HS-27A (cell line): ENCODE measurements around the gene LRBA.
A peak's percentile ranks its signal among the peaks of the same experiment; 100 is the strongest.
"Not testable (repeated sequence)": the region's sequence is repeated elsewhere in the genome, so short reads cannot be mapped to it uniquely, and the experiment has no call there.

Experiments
- DNase-seq: peaks from one replicate; pipeline ENCODE4 v3.0.0-alpha.2; 2012; ENCODE audit warnings: low read depth, missing footprints

Gene LRBA

DNA sequence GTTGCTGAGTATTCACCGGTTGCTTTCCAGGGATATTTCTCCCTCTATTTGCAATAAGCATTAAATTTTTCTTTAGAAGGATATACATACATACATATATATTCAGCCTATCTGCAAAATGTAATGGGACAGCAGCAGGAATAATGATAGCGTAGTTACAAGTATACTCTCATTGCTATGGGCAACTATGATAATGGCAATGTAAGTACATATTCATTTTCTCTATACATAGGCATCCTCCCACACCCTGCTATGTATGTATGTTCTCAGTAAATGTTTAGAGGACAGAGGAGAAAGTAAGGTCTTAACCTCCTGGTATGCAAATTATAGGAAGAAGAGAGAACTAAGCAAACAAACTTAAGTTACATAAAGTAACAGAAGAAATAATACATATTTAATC is 452.8 kb downstream of the LRBA start:
- DNase-seq: no peak

DNA sequence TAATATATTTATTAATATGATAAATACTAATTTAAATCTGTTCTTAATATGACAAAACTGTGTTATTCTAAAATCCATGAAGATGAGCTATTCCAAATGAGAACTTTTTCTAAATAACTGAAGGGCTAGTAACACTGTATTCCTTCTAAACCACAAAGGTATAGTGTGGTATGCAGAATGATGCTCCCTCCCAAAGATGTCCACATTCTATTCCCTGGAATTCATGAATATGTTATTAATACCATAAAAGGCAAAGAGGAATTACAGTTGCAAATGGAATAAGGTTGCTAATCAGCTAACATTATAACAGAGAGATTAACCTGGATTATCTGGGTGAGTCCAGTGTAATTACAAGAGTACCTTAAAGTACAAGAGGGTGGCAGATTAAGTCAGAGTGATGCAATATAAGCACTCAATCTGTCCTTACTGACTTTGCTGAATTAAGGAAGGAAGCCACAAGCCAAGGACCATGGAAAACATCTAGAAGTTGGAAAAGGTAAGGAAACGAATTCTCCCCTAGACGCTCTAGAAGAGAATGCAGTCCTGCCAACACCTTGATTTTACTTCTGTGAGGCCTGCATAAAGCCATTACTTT is 453.8 kb downstream of the LRBA start:
- DNase-seq: no peak

DNA sequence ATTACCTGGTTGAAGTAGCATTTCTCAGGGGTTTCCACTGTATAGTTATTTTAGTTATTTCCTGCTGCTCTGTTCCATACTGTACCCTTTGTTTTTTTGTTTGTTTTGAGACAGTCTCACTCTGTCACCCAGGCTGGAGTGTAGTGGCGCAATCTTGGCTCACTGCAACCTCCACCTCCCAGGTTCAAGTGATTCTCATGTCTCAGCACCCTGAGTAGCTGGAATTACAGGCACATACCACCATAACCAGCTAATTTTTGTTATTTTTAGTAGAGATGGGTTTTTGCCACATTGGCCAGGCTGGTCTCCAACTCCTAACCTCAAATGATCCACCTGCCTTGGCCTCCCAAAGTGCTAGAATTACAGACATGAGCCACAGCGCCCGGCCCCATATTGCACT is 457.3 kb downstream of the LRBA start:
- DNase-seq: not testable (repeated sequence)

DNA sequence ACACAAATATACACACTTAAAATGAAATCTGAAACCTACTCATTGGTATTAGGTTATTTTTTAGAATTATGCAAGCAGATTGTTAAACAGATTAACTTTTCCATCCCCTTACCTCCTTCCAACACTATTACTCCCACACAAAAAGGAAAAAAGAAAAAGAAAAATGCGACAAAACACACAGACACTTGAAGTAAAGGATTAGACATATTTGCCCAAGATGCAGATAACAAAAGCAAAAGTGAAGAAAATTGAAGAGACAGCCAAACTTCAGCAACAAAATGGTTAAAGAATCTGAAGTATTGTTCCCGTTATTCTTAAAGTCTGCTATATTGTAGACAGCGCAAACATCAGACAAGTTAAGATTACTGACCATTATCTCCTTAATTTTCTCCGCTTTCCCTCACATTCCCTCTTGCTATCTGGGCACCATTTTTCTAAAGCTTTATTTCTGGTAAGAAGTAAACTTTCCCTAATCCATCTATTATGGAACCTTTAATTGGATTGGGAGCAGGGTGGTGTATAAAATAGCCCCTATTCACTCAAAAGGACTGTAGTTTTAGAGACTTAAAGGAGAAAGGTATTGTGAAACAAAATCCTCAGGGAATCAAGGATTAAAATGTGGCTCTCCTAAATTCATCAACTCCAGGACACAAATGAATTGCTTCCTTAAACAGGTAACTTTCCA is 467.8 kb downstream of the LRBA start:
- DNase-seq: no peak

DNA sequence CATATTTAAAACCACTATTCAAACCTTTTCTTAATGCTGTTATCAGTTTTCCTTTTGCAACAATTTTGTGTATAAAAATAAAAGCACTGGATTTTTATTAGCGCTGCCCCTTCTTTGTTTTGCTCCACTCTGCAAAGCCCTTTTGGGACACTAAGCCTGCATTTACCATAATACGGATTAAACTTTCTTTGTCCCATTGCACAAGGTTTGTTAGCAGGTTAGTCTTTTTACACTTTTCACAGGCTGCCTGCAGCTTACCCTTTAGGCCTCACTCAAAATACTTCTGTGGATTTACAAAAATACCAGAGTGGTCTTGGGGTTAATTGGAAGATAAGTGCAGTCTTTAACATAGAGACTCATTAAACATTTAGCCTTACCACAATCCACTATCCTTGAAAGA is 468.8 kb downstream of the LRBA start:
- DNase-seq: no peak

DNA sequence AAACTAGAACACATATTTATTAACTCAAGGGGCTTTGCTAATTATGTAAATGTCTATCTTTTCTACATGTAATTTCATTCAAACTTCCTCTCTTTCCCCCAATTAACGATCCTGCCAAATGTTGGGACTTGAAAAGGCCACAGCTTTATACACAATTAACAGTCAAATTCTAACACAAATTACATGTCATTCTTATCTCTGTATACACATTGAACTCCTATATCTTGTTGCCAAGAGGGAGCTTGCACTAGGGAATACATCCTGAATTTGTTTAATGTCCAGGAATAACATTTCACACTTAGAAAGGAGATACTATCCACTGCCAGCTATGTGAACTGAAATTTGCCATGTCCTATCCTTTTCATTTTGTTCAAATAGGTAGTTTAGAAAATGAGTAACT is 472.0 kb downstream of the LRBA start:
- no peak for DNase-seq

DNA sequence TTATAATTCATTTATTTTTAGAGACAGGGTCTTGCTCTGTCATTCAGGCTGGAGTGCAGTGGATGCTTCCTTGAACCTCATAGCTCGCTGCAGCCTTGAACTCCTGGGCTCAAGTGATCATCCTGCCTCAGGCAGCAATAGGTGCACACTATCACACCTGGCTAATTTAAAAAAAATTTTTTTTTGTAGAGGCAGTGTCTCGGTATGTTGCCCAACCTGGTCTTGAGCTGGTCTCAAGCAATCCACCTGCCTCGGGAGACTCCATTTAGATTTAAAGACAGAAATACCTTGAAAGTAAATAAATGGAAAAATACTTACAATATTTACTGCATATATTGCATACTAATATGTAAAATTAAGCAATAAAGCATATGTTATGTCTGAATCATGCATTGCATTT is 473.4 kb downstream of the LRBA start:
- no peak for DNase-seq

DNA sequence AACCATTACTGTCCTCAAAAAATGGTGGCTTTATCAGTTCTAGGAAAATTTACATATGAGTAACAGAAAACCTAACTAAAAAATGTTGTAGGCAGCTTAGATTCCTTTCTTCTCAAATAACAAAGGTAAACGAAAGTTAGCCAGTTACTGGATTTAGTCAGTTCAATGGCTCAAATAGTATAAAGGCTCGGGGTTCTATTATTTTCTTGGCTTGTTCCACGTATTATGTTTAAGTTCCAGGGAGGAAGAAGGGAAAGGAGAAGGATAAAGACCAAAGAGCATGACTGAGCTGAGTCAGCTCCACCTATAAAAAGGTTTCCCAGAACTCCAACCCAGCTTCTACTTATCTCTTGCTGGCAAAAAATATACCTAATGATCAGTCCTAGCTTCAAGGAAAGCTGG is 474.1 kb downstream of the LRBA start:
- no peak for DNase-seq

DNA sequence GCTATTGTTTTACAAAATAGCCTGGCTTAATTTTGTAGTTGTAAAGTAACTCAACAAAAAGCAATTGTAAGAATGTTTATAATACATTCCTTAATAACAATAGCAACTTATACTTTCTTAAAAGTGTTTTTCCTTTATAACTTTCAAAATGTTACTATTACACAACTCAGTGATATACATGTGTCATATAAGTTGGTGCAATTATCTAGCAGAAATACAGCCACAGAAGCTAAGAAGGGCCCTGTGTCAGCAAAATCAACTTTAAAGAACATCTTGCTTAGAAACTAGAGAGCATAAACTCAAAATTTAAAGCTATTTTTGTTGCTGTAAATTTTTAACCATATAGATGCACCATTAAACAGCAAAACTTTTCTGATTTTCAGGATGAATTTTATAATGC is 474.5 kb downstream of the LRBA start:
- DNase-seq: no peak

DNA sequence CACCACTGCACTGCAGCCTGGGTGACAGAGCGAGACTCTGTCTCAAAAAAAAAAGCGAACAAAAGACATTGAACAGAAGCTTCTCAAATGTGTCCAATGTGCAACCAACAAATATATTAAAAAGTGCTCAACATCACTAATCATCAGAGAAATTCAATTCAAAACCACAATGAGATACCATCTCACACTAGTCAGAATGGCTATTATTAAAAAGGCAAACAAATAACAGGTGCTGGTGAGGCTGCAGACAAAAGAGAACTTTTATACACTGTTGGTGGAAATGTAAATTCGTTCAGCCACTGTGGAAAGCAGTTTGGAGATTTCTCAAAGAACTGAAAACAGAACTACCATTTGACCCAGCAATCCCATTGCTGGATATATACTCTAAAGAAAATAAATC is 477.2 kb downstream of the LRBA start:
- not testable (repeated sequence) for DNase-seq

DNA sequence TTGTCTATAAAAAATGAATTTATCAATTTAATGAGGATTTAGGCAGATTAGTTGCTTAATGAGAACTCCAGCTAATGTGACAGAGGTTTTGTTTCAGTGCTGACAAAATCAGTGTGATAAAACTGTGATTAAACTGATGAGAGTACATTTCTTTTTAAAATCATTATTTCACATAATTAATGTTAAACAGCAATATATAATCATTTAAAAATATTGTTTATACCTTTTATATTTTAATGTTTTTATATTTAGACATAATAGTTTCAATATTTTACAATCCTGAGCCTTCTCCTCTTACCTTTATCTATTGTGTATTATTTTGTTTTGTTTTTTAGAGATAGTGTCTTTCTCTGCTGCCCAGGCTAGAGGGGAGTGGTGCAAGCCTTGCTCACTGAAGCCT is 480.3 kb downstream of the LRBA start:
- no peak for DNase-seq

DNA sequence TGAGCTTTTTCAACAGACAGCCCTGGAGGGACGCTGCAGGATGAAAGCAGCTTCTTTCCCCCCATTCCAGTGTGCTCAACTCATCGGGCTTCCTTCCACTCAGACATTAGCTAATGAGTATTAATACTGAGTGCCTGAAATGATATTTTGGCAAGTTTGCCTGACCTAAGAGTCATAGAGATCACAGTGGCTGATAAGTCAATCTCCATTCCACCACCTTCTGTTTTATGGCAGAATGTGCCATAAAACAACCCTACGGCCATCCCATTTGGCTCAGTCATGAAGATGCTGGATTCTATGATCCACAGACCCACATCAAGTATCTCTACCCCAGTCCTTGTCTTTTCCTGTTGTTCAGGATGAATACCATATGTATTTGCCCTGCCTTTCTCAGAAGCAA is 481.4 kb downstream of the LRBA start:
- no peak for DNase-seq

DNA sequence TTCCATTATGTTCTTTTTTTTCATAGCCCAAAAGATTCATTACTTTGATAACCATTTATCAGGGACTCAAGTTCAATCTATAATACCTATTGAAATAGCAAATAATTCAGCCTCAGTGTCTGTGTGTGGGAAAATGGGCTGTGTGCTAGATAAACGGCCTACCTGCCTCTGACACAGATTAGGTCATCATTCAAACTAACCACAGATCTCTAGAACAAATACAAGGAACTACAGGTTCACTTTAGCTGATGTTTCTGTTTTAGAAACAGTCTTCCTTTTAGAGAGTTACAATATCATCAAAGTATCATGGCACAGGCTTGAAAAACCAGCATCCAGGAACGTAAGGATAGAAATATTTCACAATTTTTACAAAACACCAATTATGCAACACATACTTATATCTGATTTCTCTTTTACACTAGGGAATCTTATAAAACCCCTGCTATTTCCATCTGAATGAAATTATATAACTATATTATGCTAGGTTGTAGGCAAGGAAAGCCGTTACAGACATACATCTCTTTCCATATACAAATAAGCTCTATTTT is 489.7 kb downstream of the LRBA start:
- DNase-seq: no peak

DNA sequence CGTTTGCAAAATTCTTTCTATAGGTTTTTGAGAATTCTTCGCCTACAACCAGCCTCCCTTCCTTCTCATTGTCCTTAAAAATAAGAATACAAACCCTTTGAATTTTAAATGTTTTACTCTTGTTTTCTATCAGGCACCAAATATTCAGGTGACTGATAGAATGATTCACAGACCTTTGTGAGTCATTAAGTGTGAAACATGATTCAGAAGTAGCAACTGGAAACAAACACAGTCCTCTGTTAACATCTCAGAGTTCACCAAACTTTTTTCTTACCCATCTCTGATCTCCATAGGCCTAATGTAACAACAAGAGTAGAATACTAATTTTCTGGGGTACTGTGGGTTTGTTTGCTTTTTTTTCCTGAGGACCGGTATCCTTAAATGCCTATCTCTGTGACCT is 496.5 kb downstream of the LRBA start:
- no peak for DNase-seq

DNA sequence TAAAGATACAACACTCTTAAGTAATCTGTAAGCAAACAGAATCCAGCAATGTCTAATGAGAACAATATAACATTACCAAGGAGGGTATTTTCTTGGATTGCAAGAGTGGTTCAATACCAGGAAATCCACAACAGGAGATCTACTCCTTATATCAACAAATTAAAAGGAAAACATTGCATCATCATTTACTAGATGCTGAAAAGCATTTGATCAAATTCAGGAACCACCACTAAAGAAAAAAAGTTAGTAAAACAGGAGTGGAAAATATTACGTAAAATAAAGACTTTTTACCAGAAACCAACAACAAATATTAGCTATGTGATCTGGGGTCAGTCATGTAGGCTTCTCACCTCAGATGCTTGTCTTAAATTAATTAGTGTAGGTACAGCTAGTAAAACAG is 499.9 kb downstream of the LRBA start:
- DNase-seq: no peak

DNA sequence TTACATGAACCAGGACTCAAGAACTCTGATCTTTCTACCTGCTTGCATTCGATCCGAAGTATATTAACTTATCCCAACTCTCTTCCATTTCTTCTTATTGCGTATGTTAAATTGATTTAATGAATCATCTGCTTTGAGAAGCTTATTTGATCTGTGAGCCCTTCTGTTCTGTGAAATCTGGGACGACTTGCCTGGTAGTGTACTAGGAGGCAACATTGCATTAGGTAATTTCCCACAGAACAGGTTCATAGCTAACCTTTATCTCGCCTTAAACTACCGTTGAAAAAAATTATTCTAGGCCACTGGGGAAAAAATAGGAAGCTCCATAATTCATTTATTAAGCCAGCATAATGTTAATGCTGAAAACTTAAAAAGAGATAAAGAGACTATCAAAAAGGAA is 500.4 kb downstream of the LRBA start:
- DNase-seq: no peak

DNA sequence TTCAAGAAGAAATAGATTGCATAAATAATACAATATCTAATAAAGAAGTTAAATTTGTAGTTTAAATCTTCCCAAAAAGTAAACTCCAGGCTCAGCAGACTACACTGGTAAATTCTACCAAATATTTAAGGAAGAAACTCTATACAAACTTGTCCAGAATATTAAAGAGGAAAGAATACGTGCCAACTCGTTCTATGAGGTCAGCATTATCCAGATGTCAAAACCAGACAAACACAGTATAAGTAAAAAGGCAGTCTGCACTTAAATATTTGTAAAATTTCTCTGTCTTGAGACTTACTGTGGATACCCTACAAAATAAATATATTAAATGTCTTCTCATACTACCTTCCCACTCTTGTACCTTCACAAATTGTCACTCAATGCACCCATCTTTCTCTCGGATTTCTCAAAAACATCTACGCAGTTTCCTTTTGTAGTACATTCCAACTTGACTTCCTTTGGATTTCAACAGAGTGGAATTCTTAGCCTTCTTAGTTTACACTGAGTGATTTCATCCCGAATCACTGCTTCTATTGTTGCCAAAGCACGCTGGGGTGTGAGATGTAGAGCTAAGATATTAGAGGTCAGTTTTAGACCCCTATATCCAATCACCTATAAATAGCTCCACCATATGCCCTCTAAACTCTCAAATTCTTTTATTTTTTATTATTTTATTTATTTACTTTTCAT is 504.8 kb downstream of the LRBA start:
- no peak for DNase-seq

DNA sequence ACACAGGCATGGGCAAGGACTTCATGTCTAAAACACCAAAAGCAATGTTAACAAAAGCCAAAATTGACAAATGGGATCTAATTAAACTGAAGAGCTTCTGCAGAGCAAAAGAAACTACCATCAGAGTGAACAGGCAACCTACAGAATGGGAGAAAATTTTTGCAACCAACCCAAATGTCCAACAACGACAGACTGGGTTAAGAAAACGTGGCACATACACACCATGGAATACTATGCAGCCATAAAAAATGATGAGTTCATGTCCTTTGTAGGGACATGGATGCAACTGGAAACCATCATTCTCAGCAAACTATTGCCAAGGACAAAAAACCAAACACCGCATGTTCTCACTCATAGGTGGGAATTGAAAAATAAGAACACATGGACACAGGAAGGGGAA is 507.4 kb downstream of the LRBA start:
- DNase-seq: not testable (repeated sequence)

DNA sequence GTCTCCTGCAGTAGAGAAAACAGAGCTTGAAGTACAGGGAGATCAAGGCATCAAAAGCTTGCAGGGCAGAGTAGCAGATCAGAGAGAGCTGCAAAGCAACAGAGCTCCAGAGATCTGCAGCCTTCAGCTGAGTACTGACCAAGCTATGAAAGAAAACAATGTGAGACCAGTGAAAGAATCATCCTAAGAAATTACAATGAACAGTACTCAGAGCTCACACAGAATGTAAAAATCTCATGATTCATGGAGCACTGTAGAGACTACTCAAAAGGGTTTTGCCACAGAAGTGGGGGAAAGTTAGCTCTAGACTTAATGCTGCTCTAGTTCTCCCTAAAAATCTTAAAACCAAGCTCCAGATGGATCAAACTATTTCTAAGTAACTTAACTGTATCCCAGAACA is 513.1 kb downstream of the LRBA start:
- no peak for DNase-seq

DNA sequence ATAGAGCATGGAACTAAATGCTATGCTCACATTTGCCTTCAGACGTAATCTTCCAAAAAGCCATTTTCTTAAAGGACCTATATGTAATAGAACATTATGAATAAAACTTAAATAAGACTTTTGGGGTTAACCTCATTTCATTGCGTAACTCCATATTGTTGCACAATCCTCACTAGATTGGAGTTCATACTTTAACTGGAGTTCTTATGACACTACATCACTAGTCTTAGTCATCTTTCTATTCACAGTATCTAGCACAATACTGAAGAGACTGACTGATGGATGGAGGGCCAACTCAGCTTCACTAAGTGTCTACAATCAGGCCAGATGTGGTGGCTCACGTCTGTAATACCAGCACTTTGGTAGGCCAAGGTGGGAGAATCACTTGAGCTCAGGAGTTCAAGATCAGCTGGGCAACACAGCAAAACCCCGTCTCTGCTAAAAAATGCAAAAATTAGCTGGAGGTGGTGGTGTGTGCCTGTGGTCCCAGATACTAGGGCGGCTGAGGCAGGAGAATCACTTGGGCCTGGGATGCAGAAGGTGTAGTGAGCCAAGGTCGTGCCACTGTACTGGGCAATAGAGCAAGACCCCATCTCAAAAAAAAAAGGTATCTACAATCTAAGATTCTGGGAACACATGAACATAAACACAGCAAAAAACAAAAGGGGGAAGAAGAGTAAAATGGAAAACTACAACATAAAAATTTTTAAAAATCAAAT is 513.9 kb downstream of the LRBA start:
- DNase-seq: peak; percentile 12

DNA sequence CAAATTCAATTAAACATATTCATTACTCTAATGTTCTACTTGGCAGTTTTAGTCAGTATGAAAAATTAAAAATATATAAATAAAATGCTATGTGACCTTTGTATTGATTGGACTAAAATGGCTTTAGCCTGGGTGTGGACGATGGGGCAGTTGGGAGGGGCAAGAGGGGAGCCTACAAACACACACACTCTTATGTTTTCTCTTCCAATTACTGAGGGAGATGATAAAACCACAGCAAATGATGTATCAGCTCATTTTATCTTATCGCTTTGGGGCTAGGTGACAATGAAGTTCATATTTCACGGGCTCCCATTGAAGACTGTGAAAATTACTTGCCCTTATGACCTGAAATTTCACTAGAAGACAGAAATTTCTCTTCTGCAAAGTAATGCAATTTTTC is 517.5 kb downstream of the LRBA start:
- no peak for DNase-seq

DNA sequence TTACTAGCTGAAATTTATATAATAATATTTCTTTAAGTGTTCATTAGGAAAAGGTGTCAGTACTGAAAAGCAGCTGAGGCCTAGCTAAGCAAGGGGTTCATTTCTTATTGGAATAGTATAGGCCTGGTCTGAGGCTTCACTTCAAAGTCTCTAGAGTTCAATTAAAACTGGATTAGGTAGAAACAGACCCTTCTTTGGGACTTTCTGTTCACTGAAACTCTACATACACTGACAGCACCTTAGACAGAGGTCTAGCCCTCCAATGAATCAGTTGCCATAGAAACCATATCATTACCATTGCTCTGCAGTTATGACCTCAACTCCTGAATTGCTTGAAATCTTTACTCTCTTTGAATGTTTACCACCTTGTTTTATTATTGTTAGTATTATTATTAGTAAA is 519.5 kb downstream of the LRBA start:
- no peak for DNase-seq

DNA sequence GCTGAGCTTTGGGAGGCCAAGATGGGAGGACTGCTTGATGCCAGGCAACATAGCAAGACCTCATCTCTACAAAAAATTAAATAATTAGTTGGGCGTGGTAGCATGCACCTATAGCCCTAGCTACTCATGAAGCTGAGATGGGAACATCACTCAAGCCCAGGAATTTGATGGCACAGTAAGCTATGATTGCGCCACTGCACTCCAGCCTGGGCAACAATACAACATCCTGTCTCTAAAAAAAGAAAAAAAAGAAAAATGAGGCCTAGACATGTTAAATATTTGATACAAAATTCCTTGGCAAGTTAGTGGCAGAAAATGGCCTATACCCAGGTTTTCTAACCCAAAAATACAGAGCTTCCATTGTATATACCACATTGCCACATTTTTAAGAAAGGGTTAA is 521.2 kb downstream of the LRBA start:
- no peak for DNase-seq
